GM12872 (cell line): ENCODE data around the gene DMGDH.

Source experiments
- TF ChIP-seq, protein P1 (sequence below): IDR thresholded peaks from 3 replicates; pipeline ENCODE4 v1.5.1; 2011; ENCODE audit warnings: low read depth, mild to moderate bottlenecking, low read length, moderate library complexity; ENCODE audit not compliant: insufficient read depth

DMGDH gene

DNA sequence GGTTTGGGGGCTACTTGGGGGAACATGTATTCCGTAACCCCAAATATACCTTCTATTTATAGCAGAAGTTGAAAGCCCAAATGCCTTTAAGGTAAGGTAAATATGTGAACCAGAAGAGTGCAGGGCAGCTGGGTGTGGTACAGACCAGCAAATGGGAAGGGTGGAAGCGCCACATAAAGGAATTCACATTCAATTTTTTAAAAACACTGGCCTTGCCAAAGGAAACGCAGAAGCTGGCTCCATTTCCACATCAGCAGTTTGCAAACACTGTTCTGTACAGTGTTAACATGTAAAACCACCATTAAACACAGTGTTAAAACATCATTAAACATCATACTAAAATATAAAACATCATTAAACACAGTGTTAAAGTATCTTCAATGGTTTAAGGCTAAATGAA, 38.6 kb upstream of the DMGDH start:
- TF ChIP-seq, protein P1, sequence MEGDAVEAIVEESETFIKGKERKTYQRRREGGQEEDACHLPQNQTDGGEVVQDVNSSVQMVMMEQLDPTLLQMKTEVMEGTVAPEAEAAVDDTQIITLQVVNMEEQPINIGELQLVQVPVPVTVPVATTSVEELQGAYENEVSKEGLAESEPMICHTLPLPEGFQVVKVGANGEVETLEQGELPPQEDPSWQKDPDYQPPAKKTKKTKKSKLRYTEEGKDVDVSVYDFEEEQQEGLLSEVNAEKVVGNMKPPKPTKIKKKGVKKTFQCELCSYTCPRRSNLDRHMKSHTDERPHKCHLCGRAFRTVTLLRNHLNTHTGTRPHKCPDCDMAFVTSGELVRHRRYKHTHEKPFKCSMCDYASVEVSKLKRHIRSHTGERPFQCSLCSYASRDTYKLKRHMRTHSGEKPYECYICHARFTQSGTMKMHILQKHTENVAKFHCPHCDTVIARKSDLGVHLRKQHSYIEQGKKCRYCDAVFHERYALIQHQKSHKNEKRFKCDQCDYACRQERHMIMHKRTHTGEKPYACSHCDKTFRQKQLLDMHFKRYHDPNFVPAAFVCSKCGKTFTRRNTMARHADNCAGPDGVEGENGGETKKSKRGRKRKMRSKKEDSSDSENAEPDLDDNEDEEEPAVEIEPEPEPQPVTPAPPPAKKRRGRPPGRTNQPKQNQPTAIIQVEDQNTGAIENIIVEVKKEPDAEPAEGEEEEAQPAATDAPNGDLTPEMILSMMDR = no peak

DNA sequence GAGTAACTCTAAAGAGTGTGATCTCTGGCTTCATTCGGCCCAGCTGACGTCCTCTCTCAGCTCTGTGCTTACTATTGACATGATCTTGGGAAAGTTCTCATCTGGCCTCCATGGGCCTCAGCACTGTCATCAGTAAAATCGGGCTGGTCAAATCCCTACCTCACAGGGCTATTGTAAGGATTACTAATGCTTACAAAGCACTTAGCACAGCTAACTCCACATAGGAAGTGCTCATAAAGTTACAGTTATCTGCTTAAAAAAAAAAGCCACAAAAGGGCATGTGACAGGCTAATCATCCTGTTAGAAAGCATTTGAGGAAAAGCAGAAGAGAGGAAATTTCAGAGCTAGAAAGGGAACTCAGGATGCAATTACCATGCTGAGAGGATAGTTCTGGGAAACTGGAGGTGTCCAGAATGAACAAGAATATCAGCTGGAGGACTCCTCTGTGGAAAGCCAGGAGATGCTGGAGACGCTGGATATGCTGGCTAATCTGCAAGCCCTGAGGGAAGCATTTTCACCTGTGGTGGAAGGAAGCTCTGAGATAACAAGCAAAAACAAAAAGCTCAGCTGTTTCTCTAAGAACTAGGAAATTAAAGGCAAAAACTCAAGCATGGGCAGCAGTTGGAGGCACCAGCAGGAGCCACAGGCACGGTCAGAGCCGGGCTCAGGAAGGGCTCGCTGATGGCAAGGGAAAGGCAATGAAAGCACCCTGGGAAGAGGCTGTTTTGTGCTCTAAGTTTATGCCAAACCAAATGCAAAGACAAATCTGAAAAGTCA, 37.7 kb upstream of the DMGDH start:
- TF ChIP-seq, protein P1 = no peak

DNA sequence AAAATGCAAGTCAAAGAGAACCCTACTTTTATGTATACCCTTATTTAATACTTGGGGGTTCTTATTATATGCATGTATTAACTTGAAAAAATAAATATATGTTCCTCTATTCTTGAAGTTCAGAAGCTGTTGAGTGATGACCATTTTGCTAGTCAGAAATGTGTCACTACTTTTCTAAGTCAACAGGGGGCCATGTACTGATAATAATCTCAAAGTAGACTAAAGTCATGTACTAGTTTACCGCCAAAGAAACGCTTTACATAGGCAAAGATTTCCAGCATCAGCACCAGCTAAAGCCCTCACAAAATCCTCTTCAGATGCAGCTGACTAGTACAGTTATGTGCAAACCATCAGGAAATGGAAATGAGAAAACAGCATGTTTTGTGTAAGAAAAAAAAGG, 36.4 kb upstream of the DMGDH start:
- TF ChIP-seq, protein P1 = no peak

DNA sequence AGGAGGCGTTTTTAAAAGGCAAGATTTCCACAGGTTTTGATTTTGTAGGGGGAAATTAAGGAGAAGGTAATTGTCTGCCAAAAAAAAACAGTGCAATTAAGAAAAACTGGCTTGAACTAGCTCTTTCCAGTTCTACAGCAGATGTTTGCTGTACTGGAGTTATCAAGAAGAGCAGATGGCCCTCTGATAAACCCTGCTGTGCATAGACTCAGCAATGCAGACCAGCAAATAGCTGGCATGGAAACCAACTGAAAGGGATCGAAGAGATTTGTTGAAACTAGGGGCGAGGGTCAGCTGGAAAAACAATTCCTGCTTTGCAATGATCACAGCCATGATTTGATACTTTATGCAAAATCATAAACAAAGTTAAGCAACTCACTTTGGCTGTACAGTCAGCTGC, 24.3 kb upstream of the DMGDH start:
- TF ChIP-seq, protein P1 = no peak

DNA sequence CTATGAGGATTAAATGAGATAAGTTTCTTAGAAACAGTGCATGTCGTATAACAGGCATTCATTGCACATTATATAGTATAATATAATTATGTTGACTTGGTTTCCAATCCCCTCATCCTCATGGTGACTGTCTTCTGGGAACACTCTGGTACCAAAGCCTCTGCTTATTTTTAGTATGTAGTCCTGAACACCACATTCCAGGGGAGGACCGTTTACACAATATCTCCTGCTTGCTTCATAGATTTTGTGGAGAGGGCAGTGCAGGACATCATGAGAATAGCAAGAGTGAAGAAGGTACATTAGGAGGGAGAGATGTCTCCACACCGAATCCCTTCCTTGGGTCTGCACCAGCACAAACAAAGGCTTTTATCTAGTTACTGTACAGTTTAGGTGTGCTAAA, 21.6 kb upstream of the DMGDH start:
- TF ChIP-seq, protein P1 = no peak

DNA sequence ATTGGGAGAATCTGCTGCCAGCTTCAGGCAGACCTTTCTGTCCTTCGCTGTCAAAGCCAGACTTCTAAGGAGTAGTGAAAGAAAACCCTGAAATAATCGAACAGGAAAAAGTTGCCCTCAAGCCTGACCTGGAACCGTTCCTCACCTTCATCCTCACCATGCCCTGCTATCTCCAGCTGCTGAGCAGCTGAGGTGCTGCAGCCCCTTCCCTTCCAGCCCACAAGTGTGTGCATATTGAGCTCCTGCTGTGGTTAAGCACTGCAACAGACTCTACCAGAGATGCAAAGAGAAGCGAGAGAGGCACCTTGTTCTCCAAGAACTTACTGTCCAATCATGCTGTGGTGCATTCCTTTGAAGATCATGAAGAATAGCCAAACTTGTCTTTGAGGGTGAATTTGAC, 19.0 kb upstream of the DMGDH start:
- TF ChIP-seq, protein P1 = no peak

DNA sequence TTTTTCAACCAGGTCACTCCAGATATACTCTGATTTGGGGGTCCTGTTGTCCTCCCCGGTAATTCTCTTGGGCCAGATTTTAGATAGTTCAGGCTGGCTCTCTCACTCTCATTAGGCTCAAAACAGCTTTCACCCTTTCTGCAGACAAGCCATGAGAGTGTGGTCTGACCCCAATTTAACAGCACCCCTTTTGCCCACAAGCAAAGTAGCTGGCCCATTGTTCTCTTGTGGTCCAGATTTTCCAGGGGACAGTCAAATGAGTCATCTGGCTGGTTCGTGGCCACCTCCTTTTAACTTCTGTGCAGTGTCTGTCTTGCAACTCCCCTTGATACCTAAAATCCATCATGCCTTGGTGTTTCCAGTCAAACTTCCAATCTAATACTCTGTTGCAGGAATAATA, 16.6 kb upstream of the DMGDH start:
- TF ChIP-seq, protein P1 = no peak
